Activated CD4-positive, alpha-beta T cell treated with anti-CD3 and anti-CD28 coated beads, Interleukin-2, amount 50 U/mL, for 48 hours (primary cell): ENCODE results near the gene ARHGAP15.

Experiments used
- DNase-seq, 2 experiments: peaks; one replicate each; pipeline ENCODE4 v3.0.0-alpha.2; 2020

Gene ARHGAP15

GRCh38 chr2:143545949-143546255 is 416.7 kb downstream of the ARHGAP15 start:
- DNase-seq: no peak

GRCh38 chr2:143548032-143548431 is 418.8 kb downstream of the ARHGAP15 start:
- no peak for DNase-seq

GRCh38 chr2:143550500-143550899 is 421.3 kb downstream of the ARHGAP15 start:
- DNase-seq: no peak

- no peak for DNase-seq
Measured at GRCh38 chr2:143551971-143552650, 422.9 kb downstream of the ARHGAP15 start.

GRCh38 chr2:143553261-143553660 is 424.0 kb downstream of the ARHGAP15 start:
- peak; percentile 18 to 41 for DNase-seq

GRCh38 chr2:143558665-143559064 is 429.4 kb downstream of the ARHGAP15 start:
- no peak for DNase-seq

- DNase-seq: no peak
Measured at GRCh38 chr2:143559147-143559546, 429.9 kb downstream of the ARHGAP15 start.

- no peak for DNase-seq
Measured at GRCh38 chr2:143560724-143561123, 431.5 kb downstream of the ARHGAP15 start.

GRCh38 chr2:143564419-143564818 is 435.2 kb downstream of the ARHGAP15 start:
- DNase-seq: no peak

- no peak for DNase-seq
Measured at GRCh38 chr2:143571747-143572146, 442.5 kb downstream of the ARHGAP15 start.

- DNase-seq: no peak
Measured at GRCh38 chr2:143572421-143572820, 443.2 kb downstream of the ARHGAP15 start.

GRCh38 chr2:143574069-143574468 is 444.9 kb downstream of the ARHGAP15 start:
- DNase-seq: no peak

GRCh38 chr2:143575340-143575739 is 446.1 kb downstream of the ARHGAP15 start:
- no peak for DNase-seq

- no peak for DNase-seq
Measured at GRCh38 chr2:143577489-143577888, 448.3 kb downstream of the ARHGAP15 start.

GRCh38 chr2:143579456-143579855 is 450.2 kb downstream of the ARHGAP15 start:
- no peak for DNase-seq

GRCh38 chr2:143581134-143581533 is 451.9 kb downstream of the ARHGAP15 start:
- DNase-seq: no peak

GRCh38 chr2:143582046-143582747 is 453.0 kb downstream of the ARHGAP15 start:
- DNase-seq: no peak

GRCh38 chr2:143584936-143585335 is 455.7 kb downstream of the ARHGAP15 start:
- DNase-seq: no peak

GRCh38 chr2:143586119-143586518 is 456.9 kb downstream of the ARHGAP15 start:
- DNase-seq: no peak

GRCh38 chr2:143588746-143589145 is 459.5 kb downstream of the ARHGAP15 start:
- DNase-seq: no peak

GRCh38 chr2:143594161-143594560 is 464.9 kb downstream of the ARHGAP15 start:
- no peak for DNase-seq

- no peak for DNase-seq
Measured at GRCh38 chr2:143594745-143595144, 465.5 kb downstream of the ARHGAP15 start.

- DNase-seq: no peak
Measured at GRCh38 chr2:143600116-143600515, 470.9 kb downstream of the ARHGAP15 start.

GRCh38 chr2:143601828-143602227 is 472.6 kb downstream of the ARHGAP15 start:
- no peak for DNase-seq
